ENCODE results near the gene MFSD6.

DNA sequence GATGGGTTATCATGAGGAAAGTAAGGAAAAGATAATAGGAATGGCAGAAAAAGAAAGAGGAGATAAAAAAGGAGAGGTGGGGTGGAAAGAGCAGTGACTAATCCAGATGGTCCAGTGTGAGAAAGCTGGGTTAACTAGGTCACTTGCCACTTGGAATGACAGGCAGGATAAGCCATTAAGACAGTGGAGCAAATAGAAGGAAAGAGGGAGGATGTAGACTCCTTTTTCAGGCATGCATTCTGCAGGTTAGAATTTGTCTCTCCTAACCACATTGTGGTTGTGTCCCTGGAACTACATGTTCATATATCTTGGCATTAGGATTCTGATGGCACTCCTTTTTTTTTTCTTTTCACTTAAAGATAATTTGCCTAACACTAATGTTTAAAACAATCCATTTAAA, 139.7 kb downstream of the MFSD6 start:
- TF ChIP-seq POLR2A (IDR thresholded peaks at IDR 0.05) (no peak), EP300 (IDR thresholded peaks at IDR 0.05; ENCODE audit: low read depth) (no peak)
- TF ChIP-seq, protein P1, sequence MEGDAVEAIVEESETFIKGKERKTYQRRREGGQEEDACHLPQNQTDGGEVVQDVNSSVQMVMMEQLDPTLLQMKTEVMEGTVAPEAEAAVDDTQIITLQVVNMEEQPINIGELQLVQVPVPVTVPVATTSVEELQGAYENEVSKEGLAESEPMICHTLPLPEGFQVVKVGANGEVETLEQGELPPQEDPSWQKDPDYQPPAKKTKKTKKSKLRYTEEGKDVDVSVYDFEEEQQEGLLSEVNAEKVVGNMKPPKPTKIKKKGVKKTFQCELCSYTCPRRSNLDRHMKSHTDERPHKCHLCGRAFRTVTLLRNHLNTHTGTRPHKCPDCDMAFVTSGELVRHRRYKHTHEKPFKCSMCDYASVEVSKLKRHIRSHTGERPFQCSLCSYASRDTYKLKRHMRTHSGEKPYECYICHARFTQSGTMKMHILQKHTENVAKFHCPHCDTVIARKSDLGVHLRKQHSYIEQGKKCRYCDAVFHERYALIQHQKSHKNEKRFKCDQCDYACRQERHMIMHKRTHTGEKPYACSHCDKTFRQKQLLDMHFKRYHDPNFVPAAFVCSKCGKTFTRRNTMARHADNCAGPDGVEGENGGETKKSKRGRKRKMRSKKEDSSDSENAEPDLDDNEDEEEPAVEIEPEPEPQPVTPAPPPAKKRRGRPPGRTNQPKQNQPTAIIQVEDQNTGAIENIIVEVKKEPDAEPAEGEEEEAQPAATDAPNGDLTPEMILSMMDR (IDR thresholded peaks at IDR 0.05): no peak
